Measurements from ENCODE around the gene TTLL5.

The TTLL5 gene

DNA sequence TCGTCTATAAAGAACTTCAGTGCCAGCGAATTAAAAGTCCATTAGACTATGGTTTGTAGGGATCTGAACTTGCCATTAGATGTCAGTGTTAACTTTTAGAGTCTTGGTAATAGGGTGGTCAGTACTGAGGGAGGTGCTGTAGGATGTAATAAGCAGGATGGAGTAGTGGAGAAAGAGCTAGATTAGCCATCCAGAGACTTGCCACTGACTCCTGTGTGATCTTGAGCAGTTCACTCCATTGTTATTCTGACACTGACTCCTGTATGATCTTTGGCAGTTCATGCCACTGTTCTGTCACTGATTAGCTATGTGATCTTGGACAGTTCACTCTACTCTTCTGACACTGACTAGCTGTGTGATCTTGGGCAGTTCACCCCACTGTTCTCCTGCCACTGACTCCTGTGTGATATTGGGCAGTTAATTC, 133.6 kb downstream of the TTLL5 start:
- Histone ChIP-seq H3K27me3 (no peaks in the 10 kb centered on the region), H3K36me3 (peaks cover 3% of the 10 kb centered on the region; the same call in 1 of the 2 replicates), H3K9me3 (no peaks in the 10 kb centered on the region), H3K4me3 (ENCODE audit: low read depth, low read length) (no peak overlapping the region), H3K4me1 (no peaks in the 10 kb centered on the region)
- DNase-seq, result no peak
- TF ChIP-seq, protein P1, sequence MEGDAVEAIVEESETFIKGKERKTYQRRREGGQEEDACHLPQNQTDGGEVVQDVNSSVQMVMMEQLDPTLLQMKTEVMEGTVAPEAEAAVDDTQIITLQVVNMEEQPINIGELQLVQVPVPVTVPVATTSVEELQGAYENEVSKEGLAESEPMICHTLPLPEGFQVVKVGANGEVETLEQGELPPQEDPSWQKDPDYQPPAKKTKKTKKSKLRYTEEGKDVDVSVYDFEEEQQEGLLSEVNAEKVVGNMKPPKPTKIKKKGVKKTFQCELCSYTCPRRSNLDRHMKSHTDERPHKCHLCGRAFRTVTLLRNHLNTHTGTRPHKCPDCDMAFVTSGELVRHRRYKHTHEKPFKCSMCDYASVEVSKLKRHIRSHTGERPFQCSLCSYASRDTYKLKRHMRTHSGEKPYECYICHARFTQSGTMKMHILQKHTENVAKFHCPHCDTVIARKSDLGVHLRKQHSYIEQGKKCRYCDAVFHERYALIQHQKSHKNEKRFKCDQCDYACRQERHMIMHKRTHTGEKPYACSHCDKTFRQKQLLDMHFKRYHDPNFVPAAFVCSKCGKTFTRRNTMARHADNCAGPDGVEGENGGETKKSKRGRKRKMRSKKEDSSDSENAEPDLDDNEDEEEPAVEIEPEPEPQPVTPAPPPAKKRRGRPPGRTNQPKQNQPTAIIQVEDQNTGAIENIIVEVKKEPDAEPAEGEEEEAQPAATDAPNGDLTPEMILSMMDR (IDR thresholded peaks at IDR 0.05; ENCODE audit: low read depth, low read length), result peak; percentile 52

DNA sequence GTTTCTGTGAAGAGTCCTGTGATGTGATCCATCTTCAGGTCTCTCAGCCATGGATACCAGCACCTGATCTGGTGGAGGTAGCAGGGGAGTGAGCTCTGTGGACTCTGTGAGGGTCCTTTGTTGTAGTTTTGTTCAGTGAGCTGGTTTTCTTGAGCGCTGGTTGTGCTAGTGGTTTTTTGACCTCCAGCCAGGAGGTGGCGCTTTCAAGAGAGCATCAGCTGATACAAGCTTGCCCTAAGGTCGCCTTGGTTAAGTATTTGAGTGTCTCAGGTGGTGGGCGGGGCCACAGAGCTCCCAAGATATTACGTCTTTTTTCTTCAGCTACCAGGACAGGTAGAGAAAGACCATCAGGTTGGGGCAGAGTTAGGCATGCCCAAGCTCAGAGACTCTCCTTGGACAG, 139.7 kb downstream of the TTLL5 start:
- H3K4me1 ChIP-seq, result no peaks in the 10 kb centered on the region
- no peaks in the 10 kb centered on the region for H3K27me3 ChIP-seq
- no peaks in the 10 kb centered on the region for H3K9me3 ChIP-seq
- TF ChIP-seq, protein P1 (IDR thresholded peaks at IDR 0.05; ENCODE audit: low read depth, low read length), result peak; percentile 35; the same call in 1 of the 2 replicates
- peak; percentile 23 for DNase-seq
- no peak overlapping the region for H3K4me3 ChIP-seq (ENCODE audit: low read depth, low read length)
- H3K36me3 ChIP-seq, result peaks cover 6% of the 10 kb centered on the region; the same call in 1 of the 2 replicates

DNA sequence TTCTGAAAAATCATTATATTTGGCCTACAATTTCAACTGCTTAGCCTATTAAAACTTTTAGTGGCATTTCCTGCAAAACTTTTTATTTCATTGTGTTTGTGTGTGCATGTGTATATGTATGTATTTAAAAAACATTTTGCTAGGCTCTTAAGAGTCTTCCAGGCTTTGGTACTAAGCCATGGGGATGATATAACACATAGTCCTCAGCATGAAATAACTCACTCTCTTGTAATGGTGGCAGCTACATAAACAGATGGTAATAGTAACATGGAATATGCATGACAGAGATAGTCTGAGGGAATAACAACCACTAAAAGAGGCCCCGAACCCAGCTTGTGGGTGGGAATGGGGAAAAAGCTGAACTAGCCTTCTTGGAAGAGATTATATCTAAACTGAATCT, 141.4 kb downstream of the TTLL5 start:
- Histone ChIP-seq H3K27me3 (no peaks in the 10 kb centered on the region), H3K4me3 (ENCODE audit: low read depth, low read length) (no peak overlapping the region), H3K4me1 (no peaks in the 10 kb centered on the region), H3K36me3 (peaks cover 6% of the 10 kb centered on the region; the same call in 1 of the 2 replicates), H3K9me3 (no peaks in the 10 kb centered on the region)
- no peak for DNase-seq
- TF ChIP-seq, protein P1 (IDR thresholded peaks at IDR 0.05; ENCODE audit: low read depth, low read length), result no peak

DNA sequence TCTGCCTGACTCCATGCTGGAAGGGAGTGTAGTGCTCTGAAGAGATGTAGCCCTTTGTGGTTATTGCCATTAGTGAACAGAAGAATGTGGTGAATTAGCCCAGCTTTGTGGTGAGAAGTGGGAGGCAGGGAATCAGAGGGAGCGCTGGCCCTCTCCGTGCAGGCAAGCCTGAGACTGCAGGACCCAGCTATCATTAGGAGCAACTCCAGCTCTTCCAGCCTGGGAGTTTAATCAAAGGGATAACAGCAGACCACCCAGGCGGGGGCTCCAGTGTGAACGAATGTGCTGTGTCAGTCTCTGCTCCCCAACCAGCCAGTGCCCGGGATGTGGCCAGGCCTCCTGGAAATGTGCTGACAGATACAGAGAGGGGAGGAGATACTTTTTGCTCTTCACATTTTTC, 142.7 kb downstream of the TTLL5 start:
- no peak for DNase-seq
- Histone ChIP-seq H3K27me3 (no peaks in the 10 kb centered on the region), H3K4me3 (ENCODE audit: low read depth, low read length) (no peak overlapping the region), H3K9me3 (no peaks in the 10 kb centered on the region), H3K4me1 (no peaks in the 10 kb centered on the region), H3K36me3 (peaks cover 6% of the 10 kb centered on the region; the same call in 1 of the 2 replicates)
- TF ChIP-seq, protein P1 (IDR thresholded peaks at IDR 0.05; ENCODE audit: low read depth, low read length), result no peak

DNA sequence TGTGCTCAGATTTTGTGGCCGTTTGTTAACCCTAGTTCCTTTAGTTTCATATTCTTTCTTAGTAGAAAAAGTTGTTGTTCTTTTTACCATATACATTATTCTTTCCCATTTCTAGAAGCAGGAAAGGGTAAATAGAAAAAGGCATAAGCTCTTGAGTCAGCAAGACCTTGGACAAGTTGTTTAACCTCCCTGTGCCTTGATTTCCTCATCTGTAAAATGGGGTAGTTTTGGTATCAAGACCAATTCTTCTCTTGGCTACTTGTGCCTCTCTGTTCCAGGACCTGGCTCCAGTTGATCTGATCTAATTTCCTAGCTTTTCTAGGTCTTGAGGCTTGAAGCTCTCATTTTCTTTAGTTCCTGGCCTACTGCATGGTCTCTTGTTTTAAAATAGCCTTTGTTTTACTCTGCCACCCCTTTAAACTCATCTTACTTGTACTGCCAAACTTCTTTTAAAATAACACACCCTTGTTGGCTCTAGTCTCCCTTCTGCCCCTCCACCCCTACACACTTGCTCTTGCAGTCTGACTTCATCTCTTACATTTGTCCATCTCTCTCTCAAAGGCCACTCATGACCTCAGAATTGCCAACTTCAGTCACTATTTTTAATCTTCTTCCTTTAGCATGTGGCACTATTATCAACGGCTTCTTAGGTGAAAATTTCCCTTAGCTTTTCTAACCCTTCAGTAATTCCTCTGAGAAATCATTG, 143.7 kb downstream of the TTLL5 start:
- Histone ChIP-seq H3K36me3 (0 out of 2 replicates have a peak, but pooled peaks cover 3% of the 10 kb centered on the region), H3K9me3 (no peaks in the 10 kb centered on the region), H3K4me3 (ENCODE audit: low read depth, low read length) (no peak overlapping the region), H3K27me3 (no peaks in the 10 kb centered on the region), H3K4me1 (no peaks in the 10 kb centered on the region)
- DNase-seq, result no peak
- TF ChIP-seq, protein P1 (IDR thresholded peaks at IDR 0.05; ENCODE audit: low read depth, low read length), result no peak

DNA sequence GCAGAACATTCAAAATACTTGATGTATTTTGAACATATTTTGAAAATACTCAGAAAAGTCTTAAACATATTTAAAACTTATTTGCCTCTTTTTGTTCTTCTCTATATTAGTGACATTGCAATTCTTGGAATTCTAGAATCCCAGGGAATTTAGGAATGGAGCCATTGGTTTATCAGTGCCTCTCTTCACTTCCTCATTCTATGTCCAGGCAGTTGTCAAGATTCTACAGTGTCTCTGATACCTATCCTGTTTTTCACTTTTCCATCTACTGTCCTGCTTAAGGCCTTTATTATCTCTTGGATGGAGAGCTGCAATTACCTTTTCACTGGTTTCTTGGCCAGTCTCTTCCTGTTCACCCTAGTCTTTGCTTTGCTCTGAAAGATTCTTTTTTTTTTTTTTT, 144.6 kb downstream of the TTLL5 start:
- Histone ChIP-seq H3K27me3 (no peaks in the 10 kb centered on the region), H3K36me3 (0 out of 2 replicates have a peak, but pooled peaks cover 3% of the 10 kb centered on the region), H3K9me3 (no peaks in the 10 kb centered on the region), H3K4me3 (ENCODE audit: low read depth, low read length) (no peak overlapping the region), H3K4me1 (no peaks in the 10 kb centered on the region)
- TF ChIP-seq, protein P1 (IDR thresholded peaks at IDR 0.05; ENCODE audit: low read depth, low read length), result no peak
- no peak for DNase-seq

All from BE2C (cell line).